Measurements from ENCODE around the gene KY.

GRCh38 chr3:134568790-134569189 is 82.0 kb downstream of the KY start:
- TF ChIP-seq, protein P1, sequence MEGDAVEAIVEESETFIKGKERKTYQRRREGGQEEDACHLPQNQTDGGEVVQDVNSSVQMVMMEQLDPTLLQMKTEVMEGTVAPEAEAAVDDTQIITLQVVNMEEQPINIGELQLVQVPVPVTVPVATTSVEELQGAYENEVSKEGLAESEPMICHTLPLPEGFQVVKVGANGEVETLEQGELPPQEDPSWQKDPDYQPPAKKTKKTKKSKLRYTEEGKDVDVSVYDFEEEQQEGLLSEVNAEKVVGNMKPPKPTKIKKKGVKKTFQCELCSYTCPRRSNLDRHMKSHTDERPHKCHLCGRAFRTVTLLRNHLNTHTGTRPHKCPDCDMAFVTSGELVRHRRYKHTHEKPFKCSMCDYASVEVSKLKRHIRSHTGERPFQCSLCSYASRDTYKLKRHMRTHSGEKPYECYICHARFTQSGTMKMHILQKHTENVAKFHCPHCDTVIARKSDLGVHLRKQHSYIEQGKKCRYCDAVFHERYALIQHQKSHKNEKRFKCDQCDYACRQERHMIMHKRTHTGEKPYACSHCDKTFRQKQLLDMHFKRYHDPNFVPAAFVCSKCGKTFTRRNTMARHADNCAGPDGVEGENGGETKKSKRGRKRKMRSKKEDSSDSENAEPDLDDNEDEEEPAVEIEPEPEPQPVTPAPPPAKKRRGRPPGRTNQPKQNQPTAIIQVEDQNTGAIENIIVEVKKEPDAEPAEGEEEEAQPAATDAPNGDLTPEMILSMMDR (IDR thresholded peaks at IDR 0.05): no peak
- no peak for TF ChIP-seq POLR2A (IDR thresholded peaks at IDR 0.05)
